Measurements from ENCODE around the gene NADK.

Gene NADK

GRCh38 chr1:1776672-1777582 lies 1.3 kb downstream of the NADK start:
- no peak overlapping the region for H2BK15ac ChIP-seq (ENCODE audit: low read depth, poor library complexity, severe bottlenecking)
- no peak overlapping the region for H2BK5ac ChIP-seq (ENCODE audit: low read depth, low read length, poor library complexity, severe bottlenecking)
- no peak overlapping the region for H2BK120ac ChIP-seq (ENCODE audit: low read depth, low read length)
- H3K4me2 ChIP-seq (ENCODE audit: low read length, poor library complexity, severe bottlenecking) = peak overlapping the region; percentile 95
- H3K4ac ChIP-seq (ENCODE audit: low read depth in 1 of 2, low read length in 2 of 2) = no peak overlapping the region
- H3K27ac ChIP-seq (ENCODE audit: low read length, poor library complexity, severe bottlenecking) = no peak overlapping the region
- 72% methylated on average over 9 of the region's 9 CpGs for WGBS
- H4K8ac ChIP-seq (ENCODE audit: low read length) = no peak overlapping the region
- no peak overlapping the region for H2BK12ac ChIP-seq (ENCODE audit: low read length in 2 of 2)
- peaks cover 31% of the 10 kb centered on the region for H3K4me1 ChIP-seq (ENCODE audit: control insufficient read depth, insufficient read depth, low read depth, low read length)
- no peak overlapping the region for H3K14ac ChIP-seq (ENCODE audit: low read length in 2 of 2)
- no peaks in the 10 kb centered on the region for H3K27me3 ChIP-seq (ENCODE audit: control insufficient read depth in 1 of 2, insufficient read depth in 1 of 2, low read length in 2 of 2)
- no peak overlapping the region for H4K91ac ChIP-seq (ENCODE audit: low read length)
- no peak overlapping the region for H2AK5ac ChIP-seq (ENCODE audit: low read length, severe bottlenecking)
- H3K9ac ChIP-seq (ENCODE audit: low read length) = peak overlapping the region; percentile 89
- H3K18ac ChIP-seq (ENCODE audit: low read depth in 1 of 2, low read length in 2 of 2) = no peak overlapping the region
- peak; percentile 47 for DNase-seq
- H2AFZ ChIP-seq (ENCODE audit: low read depth, low read length) = no peak overlapping the region
- peak overlapping the region in 1 of 2 experiments; percentile 90 for H3K4me3 ChIP-seq (ENCODE audit: insufficient read depth in 1 of 2, low read depth in 1 of 2, low read length in 2 of 2)
- no peaks in the 10 kb centered on the region for H3K9me3 ChIP-seq (ENCODE audit: control insufficient read depth, low read length)
- no peak overlapping the region for H3K23ac ChIP-seq (ENCODE audit: low read length in 2 of 2)
- peaks cover 3% of the 10 kb centered on the region for H3K79me1 ChIP-seq (replicated peaks; ENCODE audit: low read length, poor library complexity, severe bottlenecking)
- peaks cover 7 to 26% of the 10 kb centered on the region in 2 experiments for H3K36me3 ChIP-seq (ENCODE audit: control insufficient read depth in 1 of 2, insufficient read depth in 2 of 2, low read depth in 1 of 2, low read length in 2 of 2)

DNA sequence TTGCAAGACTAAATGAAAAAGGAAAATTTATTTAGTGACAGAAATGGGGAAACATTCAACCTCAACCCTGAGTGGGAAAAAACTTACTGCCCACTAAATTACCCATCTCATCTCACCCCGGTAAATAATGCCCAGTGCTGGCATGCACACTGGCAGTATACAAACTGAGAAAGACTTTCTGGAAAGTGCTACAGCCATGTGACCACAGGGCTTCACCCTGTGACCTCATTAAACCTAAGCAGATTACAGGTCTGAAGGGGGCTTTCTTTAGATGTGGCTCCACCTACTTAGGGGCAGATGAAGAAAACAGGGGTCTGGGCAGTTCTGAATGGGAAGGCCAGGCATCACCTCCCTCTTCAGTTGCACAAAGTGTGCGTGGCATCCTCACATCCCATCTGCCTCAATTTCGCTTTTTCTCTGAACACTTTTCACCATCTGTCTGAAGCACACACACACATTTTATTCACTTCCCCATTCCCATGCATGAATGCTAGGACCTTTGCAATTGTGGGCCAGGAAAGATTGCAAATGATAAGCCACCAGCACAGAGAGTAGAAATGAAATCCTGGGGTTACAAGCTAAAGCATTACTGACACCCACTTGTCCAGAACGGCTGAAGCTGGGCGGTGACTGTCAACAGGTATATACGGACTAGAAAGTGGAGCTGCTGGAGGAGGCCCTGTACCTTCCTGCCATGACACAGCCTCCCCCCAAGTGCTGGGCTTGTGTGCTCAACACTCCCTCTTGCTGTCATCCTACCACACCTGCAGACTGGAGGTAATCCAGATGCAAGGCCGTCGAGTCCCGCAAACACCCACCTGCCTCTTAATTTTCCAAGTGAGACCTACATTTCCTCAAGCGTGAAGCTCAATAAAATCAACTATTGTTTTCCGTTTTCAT lies 2.7 kb downstream of the NADK start:
- Histone ChIP-seq H4K91ac (ENCODE audit: low read length) (no peak overlapping the region), H3K79me1 (replicated peaks; ENCODE audit: low read length, poor library complexity, severe bottlenecking) (peaks cover 4% of the 10 kb centered on the region), H2BK120ac (ENCODE audit: low read depth, low read length) (no peak overlapping the region), H2AFZ (ENCODE audit: low read depth, low read length) (no peak overlapping the region), H4K8ac (ENCODE audit: low read length) (no peak overlapping the region), H3K23ac (ENCODE audit: low read length in 2 of 2) (no peak overlapping the region), H3K9me3 (ENCODE audit: control insufficient read depth, low read length) (peaks cover 6% of the 10 kb centered on the region), H3K27me3 (ENCODE audit: control insufficient read depth in 1 of 2, insufficient read depth in 1 of 2, low read length in 2 of 2) (no peaks in the 10 kb centered on the region), H2BK5ac (ENCODE audit: low read depth, low read length, poor library complexity, severe bottlenecking) (no peak overlapping the region), H3K27ac (ENCODE audit: low read length, poor library complexity, severe bottlenecking) (no peak overlapping the region), H3K14ac (ENCODE audit: low read length in 2 of 2) (no peak overlapping the region), H2AK5ac (ENCODE audit: low read length, severe bottlenecking) (no peak overlapping the region), H3K4me3 (ENCODE audit: insufficient read depth in 1 of 2, low read depth in 1 of 2, low read length in 2 of 2) (peak overlapping the region in 1 of 2 experiments; percentile 16), H3K9ac (ENCODE audit: low read length) (peak overlapping the region; percentile 10), H3K36me3 (ENCODE audit: control insufficient read depth in 1 of 2, insufficient read depth in 2 of 2, low read depth in 1 of 2, low read length in 2 of 2) (peaks cover 16 to 21% of the 10 kb centered on the region in 2 experiments), H3K4ac (ENCODE audit: low read depth in 1 of 2, low read length in 2 of 2) (no peak overlapping the region), H3K4me1 (ENCODE audit: control insufficient read depth, insufficient read depth, low read depth, low read length) (peaks cover 24% of the 10 kb centered on the region), H3K4me2 (ENCODE audit: low read length, poor library complexity, severe bottlenecking) (no peak overlapping the region), H2BK12ac (ENCODE audit: low read length in 2 of 2) (no peak overlapping the region), H3K18ac (ENCODE audit: low read depth in 1 of 2, low read length in 2 of 2) (no peak overlapping the region), H2BK15ac (ENCODE audit: low read depth, poor library complexity, severe bottlenecking) (no peak overlapping the region)
- no peak for DNase-seq
- WGBS = 94% methylated on average over 11 of the region's 11 CpGs

- no peak overlapping the region for H3K4me3 ChIP-seq (ENCODE audit: insufficient read depth in 1 of 2, low read depth in 1 of 2, low read length in 2 of 2)
- no peak overlapping the region for H2BK12ac ChIP-seq (ENCODE audit: low read length in 2 of 2)
- no peak overlapping the region for H2BK5ac ChIP-seq (ENCODE audit: low read depth, low read length, poor library complexity, severe bottlenecking)
- no peak overlapping the region for H3K4ac ChIP-seq (ENCODE audit: low read depth in 1 of 2, low read length in 2 of 2)
- H3K18ac ChIP-seq (ENCODE audit: low read depth in 1 of 2, low read length in 2 of 2) = no peak overlapping the region
- no peak overlapping the region for H3K27ac ChIP-seq (ENCODE audit: low read length, poor library complexity, severe bottlenecking)
- H3K4me2 ChIP-seq (ENCODE audit: low read length, poor library complexity, severe bottlenecking) = no peak overlapping the region
- no peak overlapping the region for H4K8ac ChIP-seq (ENCODE audit: low read length)
- H2BK15ac ChIP-seq (ENCODE audit: low read depth, poor library complexity, severe bottlenecking) = no peak overlapping the region
- no peak overlapping the region for H4K91ac ChIP-seq (ENCODE audit: low read length)
- WGBS = 96% methylated on average over 3 of the region's 4 CpGs
- H3K9ac ChIP-seq (ENCODE audit: low read length) = no peak overlapping the region
- peaks cover 11% of the 10 kb centered on the region for H3K4me1 ChIP-seq (ENCODE audit: control insufficient read depth, insufficient read depth, low read depth, low read length)
- no peak overlapping the region for H3K14ac ChIP-seq (ENCODE audit: low read length in 2 of 2)
- no peak overlapping the region for H2BK120ac ChIP-seq (ENCODE audit: low read depth, low read length)
- DNase-seq = no peak
- H2AFZ ChIP-seq (ENCODE audit: low read depth, low read length) = no peak overlapping the region
- no peak overlapping the region for H2AK5ac ChIP-seq (ENCODE audit: low read length, severe bottlenecking)
- no peak overlapping the region for H3K23ac ChIP-seq (ENCODE audit: low read length in 2 of 2)
- peaks cover 3% of the 10 kb centered on the region for H3K79me1 ChIP-seq (replicated peaks; ENCODE audit: low read length, poor library complexity, severe bottlenecking)
- peaks cover 6% of the 10 kb centered on the region for H3K9me3 ChIP-seq (ENCODE audit: control insufficient read depth, low read length)
- no peaks in the 10 kb centered on the region for H3K27me3 ChIP-seq (ENCODE audit: control insufficient read depth in 1 of 2, insufficient read depth in 1 of 2, low read length in 2 of 2)
- H3K36me3 ChIP-seq (ENCODE audit: control insufficient read depth in 1 of 2, insufficient read depth in 2 of 2, low read depth in 1 of 2, low read length in 2 of 2) = peaks cover 19 to 26% of the 10 kb centered on the region in 2 experiments
These were observed 4.4 kb downstream of the NADK start for GRCh38 chr1:1773874-1774273.

DNA sequence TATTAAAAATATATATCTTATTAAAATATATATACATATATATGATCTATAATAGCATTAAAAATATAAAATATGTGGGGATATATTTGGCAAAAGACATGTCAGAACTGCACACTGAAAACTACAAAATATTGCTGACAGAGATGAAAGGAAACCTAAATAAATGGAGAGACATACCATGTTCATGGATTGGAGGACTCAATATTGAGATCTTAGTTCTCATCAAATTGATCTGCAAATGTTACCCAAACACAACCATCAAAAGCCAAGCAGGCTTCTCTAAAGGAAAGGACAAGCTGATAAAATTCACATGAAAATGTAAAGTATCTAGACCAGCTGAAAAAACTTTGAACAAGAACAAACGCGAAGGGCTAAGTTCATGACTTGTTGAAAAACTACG lies 7.2 kb downstream of the NADK start:
- H2AFZ ChIP-seq (ENCODE audit: low read depth, low read length) = no peak overlapping the region
- H2BK120ac ChIP-seq (ENCODE audit: low read depth, low read length) = no peak overlapping the region
- no peak overlapping the region for H2AK5ac ChIP-seq (ENCODE audit: low read length, severe bottlenecking)
- WGBS = 100% methylated on average over 3 of the region's 3 CpGs
- H3K79me1 ChIP-seq (replicated peaks; ENCODE audit: low read length, poor library complexity, severe bottlenecking) = peaks cover 3% of the 10 kb centered on the region
- H3K14ac ChIP-seq (ENCODE audit: low read length in 2 of 2) = no peak overlapping the region
- no peaks in the 10 kb centered on the region for H3K27me3 ChIP-seq (ENCODE audit: control insufficient read depth in 1 of 2, insufficient read depth in 1 of 2, low read length in 2 of 2)
- H2BK5ac ChIP-seq (ENCODE audit: low read depth, low read length, poor library complexity, severe bottlenecking) = no peak overlapping the region
- H3K4me3 ChIP-seq (ENCODE audit: insufficient read depth in 1 of 2, low read depth in 1 of 2, low read length in 2 of 2) = no peak overlapping the region
- H3K9me3 ChIP-seq (ENCODE audit: control insufficient read depth, low read length) = peaks cover 6% of the 10 kb centered on the region
- H3K4me2 ChIP-seq (ENCODE audit: low read length, poor library complexity, severe bottlenecking) = no peak overlapping the region
- no peak overlapping the region for H2BK15ac ChIP-seq (ENCODE audit: low read depth, poor library complexity, severe bottlenecking)
- H2BK12ac ChIP-seq (ENCODE audit: low read length in 2 of 2) = no peak overlapping the region
- H3K4me1 ChIP-seq (ENCODE audit: control insufficient read depth, insufficient read depth, low read depth, low read length) = peaks cover 6% of the 10 kb centered on the region
- H3K18ac ChIP-seq (ENCODE audit: low read depth in 1 of 2, low read length in 2 of 2) = no peak overlapping the region
- DNase-seq = no peak
- no peak overlapping the region for H4K8ac ChIP-seq (ENCODE audit: low read length)
- H3K4ac ChIP-seq (ENCODE audit: low read depth in 1 of 2, low read length in 2 of 2) = no peak overlapping the region
- H3K36me3 ChIP-seq (ENCODE audit: control insufficient read depth in 1 of 2, insufficient read depth in 2 of 2, low read depth in 1 of 2, low read length in 2 of 2) = peaks cover 22 to 39% of the 10 kb centered on the region in 2 experiments
- H4K91ac ChIP-seq (ENCODE audit: low read length) = no peak overlapping the region
- H3K9ac ChIP-seq (ENCODE audit: low read length) = no peak overlapping the region
- H3K27ac ChIP-seq (ENCODE audit: low read length, poor library complexity, severe bottlenecking) = no peak overlapping the region
- no peak overlapping the region for H3K23ac ChIP-seq (ENCODE audit: low read length in 2 of 2)

Measured in mesenchymal stem cell (in vitro differentiated cells and primary cell).